GM12878 (cell line): ENCODE measurements around the gene SNAP47. TPM values are rescaled to one million over a fixed set of nuclear protein-coding genes. Genes with fewer than 3 reads are reported as not detected.

Experiments used
- ATAC-seq: fragments of 200-7000 bp; cut with Tn5 transposase; 3 replicates; pipeline ENCODE4 v1.9.1; 2020; ENCODE audit warnings: mild to moderate bottlenecking, moderate library complexity
- BruUV-seq: library from RNA; stranded (reverse); fragments of 400-500 nt; replicated peaks from 2 replicates; lab custom pipeline; 2021; lab: Mats Ljungman, UMichigan
- CTCF ChIA-PET: fragments of 300-600 bp; sonication (Branson Sonifier 250); formaldehyde crosslinking; extraction: SDS; loops from one replicate; lab custom pipeline; 2021; ENCODE audit warnings: inconsistent platforms; lab: Yijun Ruan, JAX
- POLR2A ChIA-PET: fragments of 350-600 bp; formaldehyde crosslinking; extraction: SDS; loops from one replicate; lab custom pipeline; 2021; ENCODE audit warnings: inconsistent platforms; lab: Charles Lee
- RAD21 ChIA-PET: fragments of 300-600 bp; sonication (Branson Sonifier 250); formaldehyde crosslinking; loops from one replicate; lab custom pipeline; 2023; ENCODE audit warnings: antibody characterized with exemption; ENCODE audit not compliant: unreplicated experiment; lab: Charles Lee
- SMC1A ChIA-PET: fragments of 300-600 bp; sonication (Branson Sonifier 250); formaldehyde crosslinking; loops from one replicate; lab custom pipeline; 2023; ENCODE audit not compliant: unreplicated experiment, uncharacterized antibody; lab: Charles Lee
- DNase-seq: peaks from one replicate; pipeline ENCODE4 v3.0.0-alpha.2; 2011; ENCODE audit warnings: low read depth, low spot score
- FAIRE-seq: peaks from 3 replicates; lab custom pipeline; 2011; peaks lifted over from hg19 to GRCh38; lab: Jason Lieb, UNC
- H2AFZ ChIP-seq: 2 replicates; pipeline ENCODE4 v1.6.0; 2011; ENCODE audit warnings: low read depth, low read length, control low read depth; ENCODE audit not compliant: control insufficient read depth
- H3K27ac ChIP-seq: 2 replicates; pipeline ENCODE4 v1.5.1; 2011; ENCODE audit warnings: control low read depth; ENCODE audit not compliant: control insufficient read depth, insufficient read depth
- H3K27me3 ChIP-seq, 2 experiments: replicated peaks in 1 of 2; 2 replicates each; pipeline versions ENCODE4 v1.6.0 to v1.6.1; 2011; ENCODE audit warnings: low read length in 1 of 2; ENCODE audit not compliant: control insufficient read depth in 2 of 2, insufficient read depth in 2 of 2
- H3K36me3 ChIP-seq, 2 experiments: 2 replicates each; pipeline ENCODE4 v1.5.1; 2011; ENCODE audit warnings: low read length in 1 of 2; ENCODE audit not compliant: control insufficient read depth in 2 of 2, insufficient read depth in 2 of 2
- H3K4me1 ChIP-seq: 2 replicates; pipeline ENCODE4 v1.6.1; 2011; ENCODE audit warnings: mild to moderate bottlenecking, low read length, moderate library complexity, mixed read lengths; ENCODE audit not compliant: control insufficient read depth, insufficient read depth
- H3K4me2 ChIP-seq: 2 replicates; pipeline ENCODE4 v1.6.0; 2011; ENCODE audit warnings: control low read depth; ENCODE audit not compliant: control insufficient read depth, insufficient read depth
- H3K4me3 ChIP-seq: fragments of 200-600 bp; sonication (generic); 2 replicates; pipeline ENCODE4 v1.5.1; 2016
- H3K79me2 ChIP-seq: 2 replicates; pipeline ENCODE4 v1.6.0; 2011; ENCODE audit warnings: low read length; ENCODE audit not compliant: control insufficient read depth, insufficient read depth
- H3K9ac ChIP-seq: 2 replicates; pipeline ENCODE4 v1.8.0; 2011; ENCODE audit warnings: low read length, control low read depth, mixed read lengths; ENCODE audit not compliant: control insufficient read depth, insufficient read depth
- H3K9me3 ChIP-seq: replicated peaks from 3 replicates; pipeline ENCODE4 v1.5.1; 2011; ENCODE audit warnings: mild to moderate bottlenecking, low read length; ENCODE audit not compliant: control insufficient read depth, insufficient read depth
- H4K20me1 ChIP-seq: 2 replicates; pipeline ENCODE4 v1.6.0; 2011; ENCODE audit not compliant: control insufficient read depth, insufficient read depth
- CHD1 ChIP-seq: IDR thresholded peaks from 2 replicates; pipeline ENCODE4 v1.6.1; 2012; ENCODE audit warnings: low read depth, low read length, improper control_type of control experiment
- EGR1 ChIP-seq, 2 experiments: IDR thresholded peaks; 1 replicate in 1 of 2; 2 replicates in 1 of 2; pipeline ENCODE4 v1.6.1; 2011 to 2012; ENCODE audit warnings: low read depth in 2 of 2, low read length in 2 of 2, borderline replicate concordance in 1 of 2, mild to moderate bottlenecking in 1 of 2, moderate library complexity in 1 of 2
- JUND ChIP-seq: IDR thresholded peaks from 2 replicates; pipeline ENCODE4 v1.6.1; 2012; ENCODE audit warnings: low read depth, mild to moderate bottlenecking, low read length, improper control_type of control experiment, moderate library complexity
- MEF2B ChIP-seq: fragments of 450-650 bp; IDR thresholded peaks from 2 replicates; pipeline ENCODE4 v1.6.1; 2018; ENCODE audit warnings: mild to moderate bottlenecking, moderate library complexity; ENCODE audit not compliant: partially characterized antibody, poor library complexity, severe bottlenecking
- NFYA ChIP-seq: IDR thresholded peaks from 2 replicates; pipeline ENCODE4 v1.6.1; 2011; ENCODE audit warnings: low read depth, mild to moderate bottlenecking, low read length, improper control_type of control experiment, borderline replicate concordance
- PML ChIP-seq: IDR thresholded peaks from 2 replicates; pipeline ENCODE4 v1.6.1; 2012; ENCODE audit warnings: low read length, inconsistent platforms
- RAD21 ChIP-seq: IDR thresholded peaks from 2 replicates; pipeline ENCODE4 v1.6.1; 2011; ENCODE audit warnings: mild to moderate bottlenecking, low read depth, low read length, moderate library complexity; ENCODE audit not compliant: insufficient read depth
- SMC3 ChIP-seq: IDR thresholded peaks from 2 replicates; pipeline ENCODE4 v1.6.1; 2011; ENCODE audit warnings: low read length, improper control_type of control experiment, borderline replicate concordance
- TCF12 ChIP-seq: IDR thresholded peaks from 2 replicates; pipeline ENCODE4 v1.6.1; 2011; ENCODE audit warnings: low read depth, mild to moderate bottlenecking, low read length
- USF2 ChIP-seq: IDR thresholded peaks from 2 replicates; pipeline ENCODE4 v1.6.1; 2011; ENCODE audit warnings: low read depth, low read length, improper control_type of control experiment, borderline replicate concordance
- ZNF274 ChIP-seq: IDR thresholded peaks from one replicate; pipeline ENCODE4 v1.8.0; 2011; ENCODE audit not compliant: insufficient read length, insufficient read depth
- WGBS: methylation state at CpG from one replicate; pipeline ENCODE4 v1.1.6; 2016; ENCODE audit warnings: low lambda C conversion rate; ENCODE audit not compliant: insufficient replicate concordance, insufficient coverage; ENCODE audit errors: missing lambda C conversion rate; 5-methylcytosine and 5-hydroxymethylcytosine counted together
- in situ Hi-C: fragments of 300-500 bp; cut with MboI; formaldehyde crosslinking; loops from 9 replicates; pipeline ENCODE4 v1.14.3; 2018; ENCODE audit warnings: mixed read lengths
- intact Hi-C: fragments of 100-400 bp; cut with micrococcal nuclease; formaldehyde crosslinking; loops from one replicate; pipeline ENCODE4 v1.14.2; 2022; ENCODE audit not compliant: unreplicated experiment
- polyA plus RNA-seq, 11 experiments: library from polyadenylated mRNA; depleted of rRNA in 4 of 11; unstranded in 6 of 11; stranded (reverse) in 5 of 11; fragments of >200 nt; fragmentation: Nextera tagmentation in 4 of 11; fragmentation: Illumina TruSeq in 1 of 11; extraction: Ambion mirVana in 4 of 11; extraction: Trizol in 1 of 11; gene quantifications; 1 replicate in 1 of 11; 2 replicates in 10 of 11; pipeline versions ENCODE4 v1.2.1 to v1.2.3, GENCODE V29; 2011 to 2016; ENCODE audit warnings: inconsistent platforms in 2 of 11, missing spikeins in 2 of 11, low read depth in 1 of 11
- total RNA-seq, 4 experiments: library from RNA; depleted of rRNA in 3 of 4; stranded (reverse); fragments of >200 nt in 3 of 4; fragmentation: Illumina TruSeq in 1 of 4; extraction: Trizol in 1 of 4; gene quantifications; 2 replicates each; pipeline versions ENCODE4 v1.2.1 to v1.2.3, GENCODE V29; 2013 to 2021

Gene SNAP47
- total and polyA plus RNA-seq, 10 of the 15 experiments (the other 5 are each of a cell fraction or from before 2014, with no cell fraction given), result 1.3 to 39.6 (median 25.2) TPM

- FAIRE-seq, result no peak
- SMC1A ChIA-PET, result no interaction called here
- RAD21 ChIA-PET, result no interaction called here
- no peak for TF ChIP-seq JUND
- TF ChIP-seq CHD1, result no peak
- no peak for TF ChIP-seq ZNF274
- no peak for TF ChIP-seq SMC3
- no peak for TF ChIP-seq NFYA
- no peak for TF ChIP-seq MEF2B
- TF ChIP-seq RAD21, result no peak
- no peak for TF ChIP-seq USF2
- no peak for TF ChIP-seq PML
- TF ChIP-seq EGR1 (IDR thresholded peaks at IDR 0.05; ENCODE audit: borderline replicate concordance in 1 of 2, low read depth in 2 of 2, low read length in 2 of 2), result no peak
- TF ChIP-seq TCF12, result no peak
- H3K9ac ChIP-seq, result no peak overlapping the region
- no peaks in the 10 kb centered on the region for H3K79me2 ChIP-seq
- WGBS, result 90% methylated on average over 7 of the region's 7 CpGs
- BruUV-seq, result no TSS peak
- ATAC-seq, result no peak
- CTCF ChIA-PET, result no interaction called here
- no peak overlapping the region for H3K4me3 ChIP-seq
- H3K4me1 ChIP-seq, result no peaks in the 10 kb centered on the region
- POLR2A ChIA-PET, result no interaction called here
- no peak for DNase-seq
- H3K27ac ChIP-seq, result no peak overlapping the region
- H3K4me2 ChIP-seq, result no peak overlapping the region
- H3K9me3 ChIP-seq, result no peaks in the 10 kb centered on the region
- H2AFZ ChIP-seq, result no peak overlapping the region
- intact Hi-C loops (no loop called here), in situ Hi-C loops (no loop called here)
- no peaks in the 10 kb centered on the region for H3K27me3 ChIP-seq
- peaks cover 17 to 19% of the 10 kb centered on the region in 2 experiments for H3K36me3 ChIP-seq
- no peaks in the 10 kb centered on the region for H4K20me1 ChIP-seq
Observed at GRCh38 chr1:227771771-227772170, 36.5 kb downstream of the SNAP47 start.
